IPS-11a (cell line): ENCODE data around the gene TAOK1.
A peak's percentile ranks its signal among the peaks of the same experiment; 100 is the strongest.

Experiments used
- H3K4me3 ChIP-seq: one replicate; pipeline ENCODE4 v1.5.1; 2013; ENCODE audit warnings: low read depth, low read length, control low read depth

TAOK1 gene

GRCh38 chr17:29593591-29594518, 203.7 kb downstream of the TAOK1 start:
- peak overlapping the region; percentile 57 for H3K4me3 ChIP-seq

DNA sequence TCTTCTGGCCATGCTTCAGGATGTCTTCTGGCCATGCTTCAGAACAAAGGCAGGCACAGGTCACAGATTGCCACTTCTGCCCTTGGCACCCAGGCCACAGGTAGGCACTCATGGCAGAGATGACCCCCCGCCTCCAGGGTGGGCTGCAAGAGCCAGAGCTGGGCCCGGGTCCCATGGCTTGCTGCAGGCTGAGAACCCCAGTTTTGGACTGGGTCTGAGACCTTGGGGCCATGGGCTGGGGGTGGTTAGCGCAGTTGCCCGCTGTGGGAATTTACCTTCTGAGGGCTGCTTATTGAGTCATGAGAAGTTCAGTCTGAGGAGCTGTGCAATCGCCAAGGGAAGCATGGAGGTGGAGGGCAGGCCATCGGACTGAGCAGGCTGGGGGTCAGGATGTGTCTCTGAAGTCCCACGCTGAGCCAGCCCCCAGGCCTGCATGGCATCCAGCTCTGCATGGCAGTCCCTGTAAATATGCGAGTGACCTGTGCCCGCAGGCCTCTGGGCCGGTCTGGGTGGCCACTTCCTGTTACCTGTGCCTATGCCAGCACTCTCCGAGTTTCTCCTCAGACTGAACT, 204.4 kb downstream of the TAOK1 start:
- no peak overlapping the region for H3K4me3 ChIP-seq

DNA sequence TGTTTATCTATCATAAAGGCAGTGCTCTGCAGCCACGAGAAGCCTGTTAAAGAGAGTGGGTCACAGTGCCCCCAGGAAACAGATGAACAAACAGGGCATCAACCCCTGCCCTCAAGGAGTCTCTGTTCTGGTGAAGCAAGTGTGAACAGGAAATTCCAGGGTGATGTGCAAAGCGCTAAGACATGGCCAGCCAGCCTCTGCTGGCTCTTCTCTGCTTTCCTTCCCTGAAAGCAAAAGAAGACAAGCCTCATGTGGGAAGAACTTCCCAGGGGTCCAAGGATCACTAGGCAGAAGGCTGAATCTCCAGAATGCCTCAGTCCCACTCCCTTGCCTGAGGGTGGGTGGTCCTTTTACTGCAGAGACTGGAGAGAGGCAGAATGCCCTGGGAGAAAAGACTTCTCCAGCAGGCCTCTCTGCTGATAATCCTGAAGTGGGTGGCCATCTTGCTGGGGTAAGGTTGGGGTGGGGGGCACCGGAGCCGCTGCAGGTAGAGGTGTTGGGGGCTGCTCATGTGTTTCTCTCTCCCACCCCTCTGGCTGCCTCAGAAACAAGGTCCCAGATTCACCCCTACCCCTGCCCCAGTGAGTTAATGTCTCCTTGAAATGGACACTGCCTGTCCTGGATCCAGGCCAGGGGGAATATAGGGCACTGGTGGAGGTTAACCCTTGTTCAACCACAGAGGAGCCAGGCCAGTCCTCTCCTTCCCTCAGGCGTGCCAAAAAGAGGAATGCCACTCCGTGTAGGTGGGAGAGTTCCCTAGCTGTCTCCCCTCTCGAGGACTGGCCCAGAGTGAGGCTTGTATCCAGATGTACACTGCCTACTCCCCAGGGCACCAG, 205.2 kb downstream of the TAOK1 start:
- no peak overlapping the region for H3K4me3 ChIP-seq

GRCh38 chr17:29595943-29596774, 206.0 kb downstream of the TAOK1 start:
- no peak overlapping the region for H3K4me3 ChIP-seq

- no peak overlapping the region for H3K4me3 ChIP-seq
Observed at GRCh38 chr17:29596811-29597210, 206.6 kb downstream of the TAOK1 start.

DNA sequence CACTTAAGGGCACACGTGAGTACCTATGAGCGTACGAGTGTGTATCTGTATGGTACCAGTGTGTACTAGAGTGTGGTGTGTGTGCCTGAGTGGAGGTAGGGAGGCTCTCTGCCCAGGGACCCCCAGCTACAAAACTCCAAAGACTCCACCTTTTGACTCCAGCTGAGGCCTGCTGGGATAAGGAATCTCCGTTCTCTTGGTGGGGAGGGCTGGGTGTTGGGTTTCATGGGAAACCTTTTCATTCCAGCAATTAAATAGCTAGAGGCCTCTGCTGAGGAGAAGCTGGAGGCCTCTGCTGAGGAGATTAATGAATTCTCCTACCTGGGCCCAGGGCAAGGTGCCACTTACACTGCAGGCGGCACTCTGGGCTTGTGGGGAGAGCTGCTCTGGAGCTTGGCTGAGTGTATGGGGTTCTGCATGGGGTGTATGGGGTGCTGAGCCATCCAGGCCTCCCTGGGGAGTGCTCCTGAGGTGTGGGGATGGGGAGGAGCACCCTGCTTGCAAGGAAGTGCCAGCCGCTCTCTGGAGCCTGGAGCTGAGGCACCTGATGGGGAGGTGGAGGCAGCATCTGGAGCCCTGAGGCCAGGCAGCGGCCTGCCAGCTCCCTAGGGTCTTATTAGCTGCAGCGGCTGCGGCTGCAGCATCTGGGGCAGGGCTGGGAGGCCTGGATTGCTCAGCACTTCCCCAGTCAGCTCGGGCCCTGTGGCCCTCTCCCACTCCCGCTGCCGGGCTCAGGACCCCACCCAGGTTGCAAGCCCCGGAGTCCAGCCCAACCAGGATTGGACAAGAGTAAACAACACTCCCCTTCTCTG, 207.4 kb downstream of the TAOK1 start:
- no peak overlapping the region for H3K4me3 ChIP-seq
